Heart left ventricle (tissue), 13 donors: Measurements from ENCODE around the gene TTC38.

Experiments
- POLR2A ChIP-seq, 2 donors: fragments of 450-650 bp; IDR thresholded peaks; one replicate each; pipeline ENCODE4 v1.6.1; 2017; ENCODE audit warnings: antibody characterized with exemption in 2 of 2, mild to moderate bottlenecking in 2 of 2, moderate library complexity in 2 of 2
- TF ChIP-seq, protein P1 (sequence below), 12 donors: fragments of 200-600 bp; sonication (generic) in 4 of 12; IDR thresholded peaks; one replicate each; pipeline versions ENCODE4 v1.5.0 to v1.8.0; 2018 to 2022; ENCODE audit warnings: antibody characterized with exemption in 12 of 12, mild to moderate bottlenecking in 5 of 12
- donor health status: ischemic (EF 13 %, LVEDD 7.1; RV severe dilation, severe dysfunction).
- donor health status: DM: no; HTN: yes; CAD: no.
- donor health status: DM: no; HTN: no; CAD: no.
- donor health status: ischemic (EF 25% LVEDD 6.9; RV normal size, moderate dysfunction).
- donor health status: ischemic (EF 25% LVEDD 5.7; RV mildly dilated, moderate dysfunction).
- donor health status: ischemic (EF 35%, LVEDD 5.7; RV mildly dilated, moderate dysfunction).
- donor health status: nonischemic (EF 11% LVEDD 7.7; RV severe dilation, severe dysfunction).
- donor health status: DM: yes; HTN: yes; CAD: no.
- donor health status: PGD.
- donor health status: ischemic (EF 29% LVEDD 5.4; RV normal size, mild dysfunction).
- donor health status: nonischemic (EF 23%, LVEDD 6.1; RV moderate dilation, normal function).

GRCh38 chr22:46224898-46225290, 42.9 kb upstream of the TTC38 start:
- TF ChIP-seq, protein P1, sequence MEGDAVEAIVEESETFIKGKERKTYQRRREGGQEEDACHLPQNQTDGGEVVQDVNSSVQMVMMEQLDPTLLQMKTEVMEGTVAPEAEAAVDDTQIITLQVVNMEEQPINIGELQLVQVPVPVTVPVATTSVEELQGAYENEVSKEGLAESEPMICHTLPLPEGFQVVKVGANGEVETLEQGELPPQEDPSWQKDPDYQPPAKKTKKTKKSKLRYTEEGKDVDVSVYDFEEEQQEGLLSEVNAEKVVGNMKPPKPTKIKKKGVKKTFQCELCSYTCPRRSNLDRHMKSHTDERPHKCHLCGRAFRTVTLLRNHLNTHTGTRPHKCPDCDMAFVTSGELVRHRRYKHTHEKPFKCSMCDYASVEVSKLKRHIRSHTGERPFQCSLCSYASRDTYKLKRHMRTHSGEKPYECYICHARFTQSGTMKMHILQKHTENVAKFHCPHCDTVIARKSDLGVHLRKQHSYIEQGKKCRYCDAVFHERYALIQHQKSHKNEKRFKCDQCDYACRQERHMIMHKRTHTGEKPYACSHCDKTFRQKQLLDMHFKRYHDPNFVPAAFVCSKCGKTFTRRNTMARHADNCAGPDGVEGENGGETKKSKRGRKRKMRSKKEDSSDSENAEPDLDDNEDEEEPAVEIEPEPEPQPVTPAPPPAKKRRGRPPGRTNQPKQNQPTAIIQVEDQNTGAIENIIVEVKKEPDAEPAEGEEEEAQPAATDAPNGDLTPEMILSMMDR (IDR thresholded peaks at IDR 0.05), result no peak
- TF ChIP-seq POLR2A (IDR thresholded peaks at IDR 0.05), result no peak
